H1 (cell line): ENCODE data around the gene CARD11. TPM values are rescaled to one million over a fixed set of nuclear protein-coding genes. Genes with fewer than 3 reads are reported as not detected.

Experiments
- CHD1 ChIP-seq: IDR thresholded peaks from 2 replicates; pipeline ENCODE4 v1.6.1; 2012; ENCODE audit warnings: low read depth, low read length, improper control_type of control experiment
- polyA plus RNA-seq, 7 experiments: library from polyadenylated mRNA; depleted of rRNA in 3 of 7; stranded (reverse) in 5 of 7; unstranded in 2 of 7; fragments of >200 nt in 5 of 7; fragments of 200-250 nt in 2 of 7; gene quantifications; 1 replicate in 5 of 7; 2 replicates in 1 of 7; 4 replicates in 1 of 7; pipeline versions ENCODE4 v1.2.1 to v1.2.3, GENCODE V29; 2011 to 2013; ENCODE audit warnings: missing spikeins in 2 of 7, mixed read lengths in 2 of 7
- total RNA-seq: library from RNA; stranded (reverse); fragmentation: NEBNext Ultra II Directional; extraction: Animal tissue kit (Norgen Biotek cat#: 25700); gene quantifications from 2 replicates; pipeline ENCODE4 v1.2.1, GENCODE V29; 2021

Gene CARD11
- total and polyA plus RNA-seq, 2 of the 8 experiments (the other 6 are each of a cell fraction or from before 2014, with no cell fraction given), result 12.6 to 29.8 TPM

- TF ChIP-seq CHD1, result no peak
- TF ChIP-seq, all 59 proteins: peak for 0
Observed at GRCh38 chr7:2922866-2923265, 120.8 kb downstream of the CARD11 start (continued).
